ENCODE measurements around the gene DNAAF8.

DNAAF8 gene

DNA sequence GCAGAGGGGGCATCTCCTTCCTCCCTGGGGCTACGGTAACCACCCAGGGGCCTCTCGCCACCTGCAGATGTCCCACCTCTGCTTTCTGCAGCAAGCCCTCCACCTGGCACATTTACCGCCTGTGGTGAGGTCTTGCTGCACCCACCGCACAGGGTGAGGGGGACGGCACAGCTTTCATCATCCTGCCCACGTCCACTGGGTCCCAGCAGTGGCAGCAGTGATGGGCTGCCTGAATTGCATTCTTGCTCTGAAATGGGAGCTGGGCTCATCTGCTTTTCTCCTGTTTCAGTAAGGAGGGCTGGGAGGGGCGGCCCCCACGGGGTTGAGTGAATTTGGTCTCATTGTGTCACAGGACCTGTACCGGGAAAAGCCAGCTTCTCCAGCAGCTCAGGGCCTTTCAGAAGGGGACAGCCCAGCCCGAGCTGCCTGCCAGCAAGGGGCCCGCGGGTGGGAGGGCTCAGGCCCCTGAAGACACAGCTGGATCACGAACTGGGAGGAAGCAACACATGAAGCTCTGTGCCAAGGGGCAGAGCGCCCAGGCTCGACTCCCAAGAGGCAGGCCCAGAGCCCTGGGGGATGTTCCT, 12.7 kb downstream of the DNAAF8 start:
- no peak overlapping the region for H3K4me3 ChIP-seq (ENCODE audit: low read depth, low read length)
- no peak overlapping the region for H3K27ac ChIP-seq (ENCODE audit: low read depth, low read length)
- H3K27me3 ChIP-seq (ENCODE audit: control insufficient read depth, insufficient read depth, low read length) = no peaks in the 10 kb centered on the region
- H3K9me3 ChIP-seq (ENCODE audit: control insufficient read depth, insufficient read depth, low read length) = no peaks in the 10 kb centered on the region
- H3K36me3 ChIP-seq (ENCODE audit: control insufficient read depth, insufficient read depth, low read length) = peaks cover 21% of the 10 kb centered on the region
- H3K9ac ChIP-seq (ENCODE audit: low read depth, low read length) = no peak overlapping the region
- no peaks in the 10 kb centered on the region; the same call in 1 of the 2 replicates for H3K4me1 ChIP-seq (ENCODE audit: control insufficient read depth, insufficient read depth, low read length)

DNA sequence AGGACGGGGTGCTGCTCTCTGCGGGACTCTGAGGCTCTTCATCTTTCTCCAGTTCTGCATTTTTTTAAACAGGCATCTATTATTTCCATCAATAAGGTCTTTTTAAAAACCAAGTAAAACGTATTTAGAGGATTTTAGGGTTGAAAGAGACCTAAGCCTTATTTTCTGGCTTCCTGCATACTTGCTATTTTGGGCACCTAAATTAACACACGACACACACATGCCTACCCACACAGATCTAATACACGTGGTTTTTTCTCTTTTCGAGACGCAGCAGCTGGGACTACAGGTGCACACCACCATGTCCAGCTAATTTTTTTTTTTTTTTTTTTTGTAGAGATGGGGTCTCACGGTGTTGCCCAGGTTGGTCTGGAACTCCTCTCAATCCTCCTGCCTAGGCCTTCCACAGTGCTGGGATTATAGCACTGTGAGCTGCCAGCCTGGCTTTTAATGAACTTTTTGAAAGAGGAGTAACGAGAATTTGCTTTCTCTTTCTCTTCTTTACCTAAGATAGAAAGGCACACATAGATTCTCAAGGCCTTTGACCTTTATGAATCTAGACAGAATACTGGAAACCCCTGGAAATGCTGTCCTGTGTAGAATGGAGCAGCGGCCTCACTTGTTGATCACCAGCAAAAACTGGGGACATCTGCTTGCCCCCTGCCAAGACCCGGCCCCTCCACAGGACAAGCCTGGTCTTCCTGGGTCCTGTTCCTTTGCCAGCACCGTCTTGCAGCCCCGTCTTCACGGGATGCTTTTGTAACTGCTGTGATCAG, 13.8 kb downstream of the DNAAF8 start:
- Histone ChIP-seq H3K9me3 (ENCODE audit: control insufficient read depth, insufficient read depth, low read length) (no peaks in the 10 kb centered on the region), H3K27me3 (ENCODE audit: control insufficient read depth, insufficient read depth, low read length) (no peaks in the 10 kb centered on the region), H3K4me1 (ENCODE audit: control insufficient read depth, insufficient read depth, low read length) (no peaks in the 10 kb centered on the region; the same call in 1 of the 2 replicates), H3K27ac (ENCODE audit: low read depth, low read length) (no peak overlapping the region), H3K9ac (ENCODE audit: low read depth, low read length) (no peak overlapping the region), H3K4me3 (ENCODE audit: low read depth, low read length) (no peak overlapping the region), H3K36me3 (ENCODE audit: control insufficient read depth, insufficient read depth, low read length) (peaks cover 31% of the 10 kb centered on the region)

DNA sequence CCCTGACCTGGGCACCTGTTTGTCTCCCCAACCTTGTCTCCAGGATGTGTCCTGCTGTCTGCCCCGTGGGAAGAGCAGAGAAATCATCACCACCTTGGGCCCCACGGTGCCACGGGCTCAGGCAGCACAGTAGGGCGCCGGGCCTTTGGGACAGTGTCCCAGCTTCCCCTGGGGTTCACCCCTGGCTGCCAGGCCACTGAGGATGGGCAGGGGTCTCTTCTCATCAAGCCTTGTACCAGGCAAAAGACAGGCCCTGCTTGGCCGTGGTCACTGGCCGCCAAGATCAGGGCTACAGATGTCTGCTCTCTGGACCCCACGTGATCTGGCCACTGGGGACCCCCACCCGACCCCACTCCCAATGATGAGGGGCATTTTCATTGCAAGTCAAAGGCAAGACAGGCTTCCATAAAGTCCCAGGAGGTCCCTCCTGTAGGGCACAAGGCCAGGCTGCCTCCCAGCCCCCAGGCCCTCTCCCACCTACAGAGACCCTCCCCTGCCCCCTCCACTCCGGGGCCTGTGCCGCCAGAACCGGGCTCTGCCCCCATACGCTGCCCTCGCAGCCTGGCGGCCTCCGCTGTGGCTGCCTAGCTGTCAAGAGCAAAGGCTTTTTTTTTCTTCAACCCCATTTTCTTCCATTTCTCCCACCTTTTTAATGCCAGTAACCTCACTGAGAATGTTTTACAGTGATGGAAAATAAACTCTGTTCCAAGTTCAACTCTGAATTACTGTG, 14.5 kb downstream of the DNAAF8 start:
- H3K9ac ChIP-seq (ENCODE audit: low read depth, low read length) = no peak overlapping the region
- H3K27ac ChIP-seq (ENCODE audit: low read depth, low read length) = no peak overlapping the region

GRCh38 chr16:4749700-4750257, 15.4 kb downstream of the DNAAF8 start:
- H3K9me3 ChIP-seq (ENCODE audit: control insufficient read depth, insufficient read depth, low read length) = no peaks in the 10 kb centered on the region
- H3K4me1 ChIP-seq (ENCODE audit: control insufficient read depth, insufficient read depth, low read length) = no peaks in the 10 kb centered on the region; the same call in 1 of the 2 replicates
- no peak overlapping the region for H3K27ac ChIP-seq (ENCODE audit: low read depth, low read length)
- H3K36me3 ChIP-seq (ENCODE audit: control insufficient read depth, insufficient read depth, low read length) = peaks cover 41% of the 10 kb centered on the region
- H3K4me3 ChIP-seq (ENCODE audit: low read depth, low read length) = no peak overlapping the region
- H3K27me3 ChIP-seq (ENCODE audit: control insufficient read depth, insufficient read depth, low read length) = no peaks in the 10 kb centered on the region
- H3K9ac ChIP-seq (ENCODE audit: low read depth, low read length) = no peak overlapping the region

More for the DNA sequence above, 14.5 kb downstream of the DNAAF8 start:
- peaks cover 38% of the 10 kb centered on the region for H3K36me3 ChIP-seq (ENCODE audit: control insufficient read depth, insufficient read depth, low read length)
- no peaks in the 10 kb centered on the region for H3K9me3 ChIP-seq (ENCODE audit: control insufficient read depth, insufficient read depth, low read length)
- H3K4me1 ChIP-seq (ENCODE audit: control insufficient read depth, insufficient read depth, low read length) = no peaks in the 10 kb centered on the region; the same call in 1 of the 2 replicates
- H3K4me3 ChIP-seq (ENCODE audit: low read depth, low read length) = no peak overlapping the region
- no peaks in the 10 kb centered on the region for H3K27me3 ChIP-seq (ENCODE audit: control insufficient read depth, insufficient read depth, low read length)

- H3K9me3 ChIP-seq (ENCODE audit: control insufficient read depth, insufficient read depth, low read length) = no peaks in the 10 kb centered on the region; the same call in 1 of the 2 replicates
- H3K4me1 ChIP-seq (ENCODE audit: control insufficient read depth, insufficient read depth, low read length) = no peaks in the 10 kb centered on the region
- H3K36me3 ChIP-seq (ENCODE audit: control insufficient read depth, insufficient read depth, low read length) = peaks cover 51% of the 10 kb centered on the region
- H3K27me3 ChIP-seq (ENCODE audit: control insufficient read depth, insufficient read depth, low read length) = no peaks in the 10 kb centered on the region
- H3K27ac ChIP-seq (ENCODE audit: low read depth, low read length) = no peak overlapping the region
- H3K9ac ChIP-seq (ENCODE audit: low read depth, low read length) = no peak overlapping the region
- H3K4me3 ChIP-seq (ENCODE audit: low read depth, low read length) = no peak overlapping the region
Measured at GRCh38 chr16:4750896-4751295, 16.6 kb downstream of the DNAAF8 start.

GRCh38 chr16:4752351-4753100, 18.2 kb downstream of the DNAAF8 start:
- no peaks in the 10 kb centered on the region; the same call in 1 of the 2 replicates for H3K9me3 ChIP-seq (ENCODE audit: control insufficient read depth, insufficient read depth, low read length)
- H3K36me3 ChIP-seq (ENCODE audit: control insufficient read depth, insufficient read depth, low read length) = peaks cover 61% of the 10 kb centered on the region
- no peaks in the 10 kb centered on the region for H3K4me1 ChIP-seq (ENCODE audit: control insufficient read depth, insufficient read depth, low read length)
- H3K27ac ChIP-seq (ENCODE audit: low read depth, low read length) = no peak overlapping the region
- H3K4me3 ChIP-seq (ENCODE audit: low read depth, low read length) = no peak overlapping the region
- no peaks in the 10 kb centered on the region for H3K27me3 ChIP-seq (ENCODE audit: control insufficient read depth, insufficient read depth, low read length)
- H3K9ac ChIP-seq (ENCODE audit: low read depth, low read length) = no peak overlapping the region

DNA sequence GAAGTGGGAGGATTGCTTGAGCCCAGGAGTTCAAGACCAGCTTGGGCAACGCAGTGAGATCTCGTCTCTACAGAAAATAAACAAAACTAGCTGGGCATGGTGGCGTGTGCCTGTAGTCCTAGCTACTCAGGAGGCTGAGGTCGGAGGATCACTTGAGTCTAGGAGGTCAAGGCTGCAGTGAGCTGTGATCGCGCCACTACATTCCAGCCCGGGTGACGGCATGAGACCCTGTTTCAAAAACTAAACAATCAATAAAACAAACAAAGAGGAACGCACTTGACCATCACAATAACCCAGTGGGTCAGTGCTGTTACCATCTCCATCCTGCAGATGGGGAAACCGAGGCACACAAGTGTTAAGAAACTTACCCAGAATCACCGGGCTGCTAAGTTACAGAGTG, 18.9 kb downstream of the DNAAF8 start:
- peaks cover 65% of the 10 kb centered on the region for H3K36me3 ChIP-seq (ENCODE audit: control insufficient read depth, insufficient read depth, low read length)
- no peak overlapping the region for H3K4me3 ChIP-seq (ENCODE audit: low read depth, low read length)
- H3K27ac ChIP-seq (ENCODE audit: low read depth, low read length) = no peak overlapping the region
- H3K27me3 ChIP-seq (ENCODE audit: control insufficient read depth, insufficient read depth, low read length) = no peaks in the 10 kb centered on the region
- no peak overlapping the region for H3K9ac ChIP-seq (ENCODE audit: low read depth, low read length)
- no peaks in the 10 kb centered on the region for H3K4me1 ChIP-seq (ENCODE audit: control insufficient read depth, insufficient read depth, low read length)
- H3K9me3 ChIP-seq (ENCODE audit: control insufficient read depth, insufficient read depth, low read length) = no peaks in the 10 kb centered on the region; the same call in 1 of the 2 replicates

GRCh38 chr16:4754865-4755264, 20.5 kb downstream of the DNAAF8 start:
- H3K36me3 ChIP-seq (ENCODE audit: control insufficient read depth, insufficient read depth, low read length) = peaks cover 77% of the 10 kb centered on the region
- no peak overlapping the region for H3K9ac ChIP-seq (ENCODE audit: low read depth, low read length)

GRCh38 chr16:4755687-4756086, 21.4 kb downstream of the DNAAF8 start:
- Histone ChIP-seq H3K4me3 (ENCODE audit: low read depth, low read length) (no peak overlapping the region), H3K27ac (ENCODE audit: low read depth, low read length) (no peak overlapping the region), H3K4me1 (ENCODE audit: control insufficient read depth, insufficient read depth, low read length) (no peaks in the 10 kb centered on the region), H3K27me3 (ENCODE audit: control insufficient read depth, insufficient read depth, low read length) (no peaks in the 10 kb centered on the region), H3K9ac (ENCODE audit: low read depth, low read length) (no peak overlapping the region), H3K36me3 (ENCODE audit: control insufficient read depth, insufficient read depth, low read length) (peaks cover 81% of the 10 kb centered on the region), H3K9me3 (ENCODE audit: control insufficient read depth, insufficient read depth, low read length) (no peaks in the 10 kb centered on the region; the same call in 1 of the 2 replicates)

More at GRCh38 chr16:4754865-4755264, 20.5 kb downstream of the DNAAF8 start:
- Histone ChIP-seq H3K9me3 (ENCODE audit: control insufficient read depth, insufficient read depth, low read length) (no peaks in the 10 kb centered on the region; the same call in 1 of the 2 replicates), H3K4me3 (ENCODE audit: low read depth, low read length) (no peak overlapping the region), H3K4me1 (ENCODE audit: control insufficient read depth, insufficient read depth, low read length) (no peaks in the 10 kb centered on the region), H3K27ac (ENCODE audit: low read depth, low read length) (no peak overlapping the region), H3K27me3 (ENCODE audit: control insufficient read depth, insufficient read depth, low read length) (no peaks in the 10 kb centered on the region)

DNA sequence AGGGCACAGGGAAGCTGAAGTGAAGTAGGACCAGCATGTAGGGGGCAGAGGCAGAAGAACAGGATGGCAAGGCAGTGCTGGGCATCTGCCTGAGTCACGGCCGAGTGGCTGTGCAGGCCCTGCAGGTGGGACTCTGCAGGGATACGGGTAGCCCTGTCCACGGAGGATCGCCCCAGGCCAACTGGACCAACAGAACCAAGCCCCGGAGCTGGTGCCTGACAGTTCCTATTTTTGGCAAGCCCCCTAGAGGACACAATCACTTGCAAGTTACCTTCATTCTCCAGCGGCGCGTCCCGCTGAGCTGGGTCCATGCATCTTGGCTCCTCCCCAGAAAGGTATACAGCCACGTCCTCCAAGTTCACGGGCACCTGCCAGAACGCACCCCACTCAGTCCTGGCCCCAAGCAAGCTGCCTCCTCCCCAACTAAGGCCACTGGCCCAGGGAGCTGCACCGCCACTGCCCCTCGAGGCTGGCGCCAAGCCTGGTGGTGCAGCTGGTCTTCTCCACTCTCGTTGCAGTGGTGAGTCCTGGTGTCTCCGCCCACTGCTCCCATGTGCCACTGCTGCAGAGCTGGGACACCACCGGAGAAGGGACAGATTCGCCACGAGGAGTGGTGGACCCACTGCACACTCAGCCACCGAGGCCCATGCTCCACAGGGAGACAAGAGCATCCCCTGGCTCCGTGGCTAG, 26.0 kb downstream of the DNAAF8 start:
- H3K36me3 ChIP-seq (ENCODE audit: control insufficient read depth, insufficient read depth, low read length) = peaks cover 79% of the 10 kb centered on the region
- no peaks in the 10 kb centered on the region for H3K27me3 ChIP-seq (ENCODE audit: control insufficient read depth, insufficient read depth, low read length)
- H3K9ac ChIP-seq (ENCODE audit: low read depth, low read length) = no peak overlapping the region
- no peak overlapping the region for H3K4me3 ChIP-seq (ENCODE audit: low read depth, low read length)
- H3K9me3 ChIP-seq (ENCODE audit: control insufficient read depth, insufficient read depth, low read length) = no peaks in the 10 kb centered on the region; the same call in 1 of the 2 replicates
- no peaks in the 10 kb centered on the region for H3K4me1 ChIP-seq (ENCODE audit: control insufficient read depth, insufficient read depth, low read length)
- no peak overlapping the region for H3K27ac ChIP-seq (ENCODE audit: low read depth, low read length)
